Loucy (cell line): ENCODE measurements around the gene STK4.

Experiments used
- H2AFZ ChIP-seq: fragments of 200-600 bp; sonication (generic); 2 replicates; pipeline ENCODE4 v1.6.0; 2016; ENCODE audit warnings: antibody characterized with exemption, mild to moderate bottlenecking, low read length, moderate library complexity
- H3F3A ChIP-seq: fragments of 200-600 bp; 2 replicates; pipeline ENCODE4 v1.6.0; 2016; ENCODE audit warnings: antibody characterized with exemption, low read depth, mild to moderate bottlenecking
- H3K27me3 ChIP-seq: fragments of 200-600 bp; sonication (generic); 2 replicates; pipeline ENCODE4 v1.6.1; 2014; ENCODE audit warnings: low read length, mild to moderate bottlenecking; ENCODE audit not compliant: insufficient read depth, poor library complexity, severe bottlenecking
- H3K36me3 ChIP-seq: fragments of 200-600 bp; sonication (generic); 2 replicates; pipeline ENCODE4 v1.6.1; 2016; ENCODE audit warnings: low read length; ENCODE audit not compliant: insufficient read depth
- H3K4me1 ChIP-seq: fragments of 200-600 bp; sonication (generic); 2 replicates; pipeline ENCODE4 v1.5.1; 2014; ENCODE audit warnings: low read length, mild to moderate bottlenecking; ENCODE audit not compliant: insufficient read depth, poor library complexity, severe bottlenecking
- H3K4me2 ChIP-seq: fragments of 200-600 bp; sonication (generic); 2 replicates; pipeline ENCODE4 v1.6.0; 2014; ENCODE audit warnings: antibody characterized with exemption, low read length, low read depth, mild to moderate bottlenecking; ENCODE audit not compliant: poor library complexity, severe bottlenecking
- H3K4me3 ChIP-seq: fragments of 200-600 bp; sonication (generic); 2 replicates; pipeline ENCODE4 v1.5.1; 2014; ENCODE audit warnings: low read length, mild to moderate bottlenecking, mixed read lengths; ENCODE audit not compliant: poor library complexity, severe bottlenecking
- H3K79me2 ChIP-seq: fragments of 200-600 bp; sonication (generic); 2 replicates; pipeline ENCODE4 v1.6.1; 2014; ENCODE audit warnings: low read length; ENCODE audit not compliant: insufficient read depth
- H3K9ac ChIP-seq: fragments of 200-600 bp; sonication (generic); 2 replicates; pipeline ENCODE4 v1.6.0; 2014; ENCODE audit warnings: mild to moderate bottlenecking, low read depth, low read length, moderate library complexity; ENCODE audit not compliant: poor library complexity, severe bottlenecking
- H3K9me2 ChIP-seq: fragments of 200-600 bp; sonication (generic); replicated peaks from 2 replicates; pipeline ENCODE4 v1.6.1; 2016; ENCODE audit warnings: low read depth, low read length, mixed read lengths
- H3K9me3 ChIP-seq: fragments of 200-600 bp; sonication (generic); 2 replicates; pipeline ENCODE4 v1.6.1; 2014; ENCODE audit warnings: mild to moderate bottlenecking, antibody characterized with exemption, low read length, low read depth; ENCODE audit not compliant: insufficient read depth
- H4K20me1 ChIP-seq: fragments of 200-600 bp; sonication (generic); 2 replicates; pipeline ENCODE4 v1.6.0; 2014; ENCODE audit warnings: antibody characterized with exemption, low read length, mild to moderate bottlenecking; ENCODE audit not compliant: insufficient read depth, poor library complexity, severe bottlenecking
- EZH2phosphoT487 ChIP-seq: fragments of 200-600 bp; IDR thresholded peaks from 2 replicates; pipeline ENCODE4 v1.6.1; 2018; ENCODE audit warnings: antibody characterized with exemption, mild to moderate bottlenecking, moderate library complexity, borderline replicate concordance
- TF ChIP-seq, protein P1 (sequence below): fragments of 200-600 bp; sonication (generic); conservative IDR thresholded peaks from 2 replicates; pipeline ENCODE4 v1.5.1; 2014; ENCODE audit warnings: mild to moderate bottlenecking, antibody characterized with exemption, low read length

STK4 gene

DNA sequence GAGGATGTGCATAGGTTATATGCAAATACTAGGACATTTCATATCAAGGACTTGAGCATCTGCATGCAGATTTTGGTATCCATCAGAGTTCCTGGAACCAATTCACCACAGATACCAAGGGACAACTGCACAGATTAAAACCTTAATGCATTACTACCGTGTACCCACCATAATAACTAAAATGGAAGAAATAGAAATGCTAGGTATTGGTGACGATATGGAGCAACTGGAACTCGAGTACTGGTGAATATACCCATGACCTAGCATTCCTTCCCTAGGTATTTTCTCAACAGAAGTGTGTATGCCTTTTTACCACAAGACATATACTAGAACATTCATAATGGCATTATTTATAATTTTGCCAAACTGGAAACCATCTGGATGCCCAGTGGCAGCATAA is 116.2 kb downstream of the STK4 start:
- H3K4me1 ChIP-seq, result peaks cover 24% of the 10 kb centered on the region

DNA sequence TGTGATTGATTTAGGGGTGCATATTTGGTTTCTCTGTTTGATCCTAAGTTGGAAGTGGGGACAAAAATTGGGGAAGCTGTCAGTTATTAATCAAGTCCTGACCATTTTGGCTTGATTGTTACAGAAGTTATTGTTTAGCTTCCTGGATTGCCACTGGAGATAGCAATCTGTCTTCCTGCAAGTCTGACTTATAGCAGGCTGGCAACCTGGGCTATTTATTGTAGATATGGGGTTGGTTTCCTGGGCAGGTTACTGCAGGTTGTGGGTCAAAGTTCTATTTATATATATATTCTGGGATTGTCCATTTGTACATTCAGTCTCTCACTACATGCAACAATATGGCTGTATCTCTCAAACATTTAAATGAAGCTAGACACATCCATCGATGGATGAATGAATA is 116.8 kb downstream of the STK4 start:
- Histone ChIP-seq H4K20me1 (no peaks in the 10 kb centered on the region), H3K4me3 (no peak overlapping the region), H3F3A (no peaks in the 10 kb centered on the region), H3K27me3 (no peaks in the 10 kb centered on the region), H2AFZ (no peak overlapping the region), H3K36me3 (peaks cover 30% of the 10 kb centered on the region; the same call in 1 of the 2 replicates), H3K79me2 (no peaks in the 10 kb centered on the region), H3K9ac (no peak overlapping the region), H3K4me2 (no peak overlapping the region), H3K9me3 (no peaks in the 10 kb centered on the region; the same call in 1 of the 2 replicates), H3K9me2 (no peaks in the 10 kb centered on the region), H3K4me1 (peaks cover 26% of the 10 kb centered on the region)
- TF ChIP-seq, protein P1, sequence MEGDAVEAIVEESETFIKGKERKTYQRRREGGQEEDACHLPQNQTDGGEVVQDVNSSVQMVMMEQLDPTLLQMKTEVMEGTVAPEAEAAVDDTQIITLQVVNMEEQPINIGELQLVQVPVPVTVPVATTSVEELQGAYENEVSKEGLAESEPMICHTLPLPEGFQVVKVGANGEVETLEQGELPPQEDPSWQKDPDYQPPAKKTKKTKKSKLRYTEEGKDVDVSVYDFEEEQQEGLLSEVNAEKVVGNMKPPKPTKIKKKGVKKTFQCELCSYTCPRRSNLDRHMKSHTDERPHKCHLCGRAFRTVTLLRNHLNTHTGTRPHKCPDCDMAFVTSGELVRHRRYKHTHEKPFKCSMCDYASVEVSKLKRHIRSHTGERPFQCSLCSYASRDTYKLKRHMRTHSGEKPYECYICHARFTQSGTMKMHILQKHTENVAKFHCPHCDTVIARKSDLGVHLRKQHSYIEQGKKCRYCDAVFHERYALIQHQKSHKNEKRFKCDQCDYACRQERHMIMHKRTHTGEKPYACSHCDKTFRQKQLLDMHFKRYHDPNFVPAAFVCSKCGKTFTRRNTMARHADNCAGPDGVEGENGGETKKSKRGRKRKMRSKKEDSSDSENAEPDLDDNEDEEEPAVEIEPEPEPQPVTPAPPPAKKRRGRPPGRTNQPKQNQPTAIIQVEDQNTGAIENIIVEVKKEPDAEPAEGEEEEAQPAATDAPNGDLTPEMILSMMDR, result no peak
- no peak for TF ChIP-seq EZH2phosphoT487

More for the DNA sequence above, 116.2 kb downstream of the STK4 start:
- Histone ChIP-seq H3K9ac (no peak overlapping the region), H2AFZ (no peak overlapping the region), H3F3A (no peaks in the 10 kb centered on the region), H3K4me2 (no peak overlapping the region), H3K4me3 (no peak overlapping the region), H4K20me1 (no peaks in the 10 kb centered on the region), H3K9me3 (no peaks in the 10 kb centered on the region; the same call in 1 of the 2 replicates), H3K36me3 (peaks cover 34% of the 10 kb centered on the region; the same call in 1 of the 2 replicates), H3K27me3 (no peaks in the 10 kb centered on the region), H3K9me2 (no peaks in the 10 kb centered on the region), H3K79me2 (no peaks in the 10 kb centered on the region)
- TF ChIP-seq, protein P1, result no peak
- no peak for TF ChIP-seq EZH2phosphoT487

DNA sequence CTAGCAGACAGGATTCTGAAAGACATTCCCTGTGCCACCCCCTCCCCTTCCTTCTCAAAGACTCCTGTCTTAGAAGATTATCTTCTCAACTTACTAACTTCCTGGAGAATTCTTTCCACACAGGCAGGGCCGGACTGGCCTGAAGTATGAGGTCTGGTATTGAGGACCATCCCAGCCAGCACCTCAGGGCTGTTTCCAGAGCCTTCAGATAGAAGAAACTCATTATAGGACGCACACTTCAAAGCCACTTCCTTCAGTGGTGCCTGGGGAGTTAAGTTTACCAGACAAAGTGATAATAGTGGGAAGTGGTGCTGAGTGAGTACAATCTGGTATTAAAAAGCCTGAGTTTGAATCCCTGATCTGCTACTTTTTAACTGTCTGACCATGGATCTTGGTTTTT is 119.0 kb downstream of the STK4 start:
- Histone ChIP-seq H3K4me2 (peak overlapping the region; percentile 3), H4K20me1 (no peaks in the 10 kb centered on the region), H2AFZ (no peak overlapping the region), H3K27me3 (no peaks in the 10 kb centered on the region), H3K4me3 (no peak overlapping the region), H3K4me1 (peaks cover 26% of the 10 kb centered on the region), H3K79me2 (no peaks in the 10 kb centered on the region), H3K9me2 (no peaks in the 10 kb centered on the region), H3K36me3 (peaks cover 15% of the 10 kb centered on the region; the same call in 1 of the 2 replicates), H3K9me3 (no peaks in the 10 kb centered on the region; the same call in 1 of the 2 replicates), H3K9ac (no peak overlapping the region), H3F3A (no peaks in the 10 kb centered on the region)
- TF ChIP-seq EZH2phosphoT487, result no peak
- TF ChIP-seq, protein P1, result no peak
